ENCODE results near the gene MPPED2. TPM values are rescaled to one million over a fixed set of nuclear protein-coding genes. Genes with fewer than 3 reads are reported as not detected.

The MPPED2 gene
- polyA plus RNA-seq, 3 donors: 0.29 to 0.59 (median 0.52) TPM

GRCh38 chr11:30424844-30425243 is 161.3 kb downstream of the MPPED2 start:
- 90% methylated on average over 2 of the region's 4 CpGs for WGBS (ENCODE audit: insufficient coverage)

GRCh38 chr11:30424321-30424720 is 161.8 kb downstream of the MPPED2 start:
- Histone ChIP-seq H3K27me3 (ENCODE audit: control insufficient read depth in 2 of 2, insufficient read depth in 2 of 2, low read length in 2 of 2) (no peaks in the 10 kb centered on the region), H3K4me3 (replicated peaks in 1 of 3; ENCODE audit: low read depth in 2 of 3, low read length in 3 of 3) (no peak overlapping the region), H3K4me2 (replicated peaks; ENCODE audit: extremely low read depth, low read length, poor library complexity, severe bottlenecking) (no peak overlapping the region), H4K20me1 (ENCODE audit: insufficient read depth, low read length) (no peaks in the 10 kb centered on the region), H3K4me1 (ENCODE audit: control insufficient read depth in 1 of 2, insufficient read depth in 2 of 2, low read length in 2 of 2) (no peaks in the 10 kb centered on the region), H3K79me2 (ENCODE audit: insufficient read depth, low read length) (no peaks in the 10 kb centered on the region), H2AFZ (ENCODE audit: insufficient read depth, low read depth, low read length, poor library complexity, severe bottlenecking) (no peak overlapping the region), H3K27ac (ENCODE audit: low read depth in 1 of 2, low read length in 2 of 2) (no peak overlapping the region), H3K9ac (ENCODE audit: insufficient read depth, low read length, poor library complexity, severe bottlenecking) (no peak overlapping the region), H3K9me3 (replicated peaks in 1 of 2; ENCODE audit: control insufficient read depth in 1 of 2, insufficient read depth in 1 of 2, low read length in 2 of 2) (no peaks in the 10 kb centered on the region), H3K36me3 (replicated peaks in 1 of 2; ENCODE audit: control insufficient read depth in 1 of 2, insufficient read depth in 2 of 2, low read length in 2 of 2) (no peaks in the 10 kb centered on the region)
- intact Hi-C loops (cut with micrococcal nuclease): no loop called here
- DNase-seq: no peak
- Mint-ChIP-seq H3K27me3 (ENCODE audit: low read depth in 3 of 3) (peaks cover 0 to 2% (median 2%) of the 10 kb centered on the region in 3 donors), H3K4me3 (no peak overlapping the region), H3K27ac (no peak overlapping the region), H3K9me3 (no peaks in the 10 kb centered on the region), H3K36me3 (no peaks in the 10 kb centered on the region), H3K4me1 (no peaks in the 10 kb centered on the region)
- no peak for TF ChIP-seq CTCF (IDR thresholded peaks at IDR 0.05)
- 92% methylated on average over 10 of the region's 10 CpGs for WGBS (ENCODE audit: insufficient coverage)

More at GRCh38 chr11:30424844-30425243, 161.3 kb downstream of the MPPED2 start:
- intact Hi-C loops (cut with micrococcal nuclease): no loop called here
- Histone ChIP-seq H4K20me1 (ENCODE audit: insufficient read depth, low read length) (no peaks in the 10 kb centered on the region), H2AFZ (ENCODE audit: insufficient read depth, low read depth, low read length, poor library complexity, severe bottlenecking) (no peak overlapping the region), H3K27ac (ENCODE audit: low read depth in 1 of 2, low read length in 2 of 2) (no peak overlapping the region), H3K9ac (ENCODE audit: insufficient read depth, low read length, poor library complexity, severe bottlenecking) (no peak overlapping the region), H3K36me3 (replicated peaks in 1 of 2; ENCODE audit: control insufficient read depth in 1 of 2, insufficient read depth in 2 of 2, low read length in 2 of 2) (no peaks in the 10 kb centered on the region), H3K9me3 (replicated peaks in 1 of 2; ENCODE audit: control insufficient read depth in 1 of 2, insufficient read depth in 1 of 2, low read length in 2 of 2) (no peaks in the 10 kb centered on the region), H3K4me3 (replicated peaks in 1 of 3; ENCODE audit: low read depth in 2 of 3, low read length in 3 of 3) (no peak overlapping the region), H3K4me1 (ENCODE audit: control insufficient read depth in 1 of 2, insufficient read depth in 2 of 2, low read length in 2 of 2) (no peaks in the 10 kb centered on the region), H3K79me2 (ENCODE audit: insufficient read depth, low read length) (no peaks in the 10 kb centered on the region), H3K27me3 (ENCODE audit: control insufficient read depth in 2 of 2, insufficient read depth in 2 of 2, low read length in 2 of 2) (no peaks in the 10 kb centered on the region), H3K4me2 (replicated peaks; ENCODE audit: extremely low read depth, low read length, poor library complexity, severe bottlenecking) (no peak overlapping the region)
- H3K9me3 Mint-ChIP-seq: no peaks in the 10 kb centered on the region
- no peak overlapping the region for H3K4me3 Mint-ChIP-seq
- H3K27ac Mint-ChIP-seq: no peak overlapping the region
- peaks cover 0 to 3% (median 2%) of the 10 kb centered on the region in 3 donors for H3K27me3 Mint-ChIP-seq (ENCODE audit: low read depth in 3 of 3)
- no peak for DNase-seq
- no peaks in the 10 kb centered on the region for H3K36me3 Mint-ChIP-seq
- no peaks in the 10 kb centered on the region for H3K4me1 Mint-ChIP-seq
- no peak for TF ChIP-seq CTCF (IDR thresholded peaks at IDR 0.05)

All from CD14-positive monocyte (primary cell).